GM19328 (cell line): Measurements from ENCODE around the gene DYNAP.

Experiments
- ATAC-seq: cut with Tn5 transposase; IDR thresholded peaks from one replicate; pipeline ENCODE4 v1.9.1; 2021; ENCODE audit warnings: mild to moderate bottlenecking, moderate library complexity; ENCODE audit not compliant: unreplicated experiment

Gene DYNAP

DNA sequence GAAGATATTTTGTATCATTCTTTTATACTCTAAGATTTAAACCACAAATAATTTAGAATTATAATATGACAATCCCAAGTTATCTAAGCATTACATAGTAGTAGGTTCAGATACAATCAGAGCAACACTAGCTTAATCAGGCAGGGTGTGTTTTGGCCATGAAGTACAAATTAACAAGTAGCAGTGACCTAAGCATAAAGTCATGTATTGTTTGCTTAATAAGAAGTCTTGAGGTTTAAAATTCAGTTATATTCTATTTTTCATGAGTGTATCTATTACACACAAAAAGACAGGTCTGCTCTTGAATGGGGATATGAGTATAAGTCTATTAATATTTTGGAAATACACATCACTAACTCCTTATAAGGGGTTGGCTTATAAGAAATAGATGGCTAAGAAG, 39.9 kb downstream of the DYNAP start:
- ATAC-seq = no peak

DNA sequence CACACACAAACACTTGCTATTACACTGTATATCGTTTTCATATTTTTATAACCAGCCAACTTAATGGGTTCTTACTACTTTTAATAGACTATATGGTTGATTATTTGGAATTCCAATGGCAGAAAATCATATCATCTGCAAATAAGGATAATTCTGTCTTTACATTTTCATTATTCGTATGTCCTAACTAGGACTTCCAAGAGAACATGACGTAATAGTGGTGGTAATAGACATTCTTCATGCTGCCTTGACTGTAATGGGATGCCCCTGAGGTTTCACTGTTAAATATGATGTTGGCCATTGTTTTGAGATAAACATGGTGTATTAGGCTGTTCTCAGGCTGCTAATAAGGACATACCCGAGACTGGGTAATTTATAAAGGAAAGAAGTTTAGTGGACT, 45.2 kb downstream of the DYNAP start:
- ATAC-seq = no peak

DNA sequence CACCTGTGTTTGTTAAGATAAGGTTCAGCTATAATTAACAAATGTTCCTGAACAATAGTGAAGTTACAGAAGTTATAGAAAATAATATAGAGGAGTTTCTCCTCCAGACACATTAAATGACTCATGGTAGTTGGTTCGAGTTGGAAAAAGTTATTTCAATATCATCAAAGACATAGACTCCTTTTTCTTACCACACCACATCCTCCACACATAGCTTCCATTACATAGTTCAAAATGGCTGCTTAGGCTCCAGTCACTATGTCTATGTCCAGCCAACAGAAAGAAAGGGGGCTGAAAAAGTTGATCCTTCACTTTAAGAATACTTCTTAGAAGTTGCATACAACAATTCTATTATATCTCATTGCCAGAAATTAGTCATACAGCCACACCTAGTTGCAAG, 50.7 kb downstream of the DYNAP start:
- ATAC-seq = no peak

GRCh38 chr18:54647176-54647575, 56.1 kb downstream of the DYNAP start:
- no peak for ATAC-seq
